ENCODE data around the gene GNL3L. TPM values are rescaled to one million over a fixed set of nuclear protein-coding genes. Genes with fewer than 3 reads are reported as not detected.

The GNL3L gene
- total RNA-seq, 4 donors from 2014 or later = 21.2 to 41.7 (median 34.9) TPM

DNA sequence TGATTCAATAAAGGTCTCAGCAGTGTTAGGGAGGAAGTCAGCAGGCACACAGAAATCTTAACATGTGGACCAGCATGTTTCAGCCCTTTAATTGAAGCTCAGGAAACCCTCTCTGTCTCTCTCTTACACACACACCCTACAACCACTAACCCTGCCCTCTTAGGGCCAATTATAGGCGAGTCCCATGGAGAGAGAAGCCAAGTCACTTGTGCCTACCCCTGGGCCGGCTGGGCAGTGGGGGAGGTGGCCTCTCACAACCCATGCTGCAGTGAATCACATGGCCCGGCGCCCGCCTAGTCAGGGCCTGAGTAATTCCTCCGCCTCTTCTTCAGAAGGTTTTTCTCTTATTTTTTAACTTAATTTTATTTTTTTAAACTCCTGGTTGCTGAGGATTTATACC, 37.7 kb upstream of the GNL3L start:
- no peak for DNase-seq

DNA sequence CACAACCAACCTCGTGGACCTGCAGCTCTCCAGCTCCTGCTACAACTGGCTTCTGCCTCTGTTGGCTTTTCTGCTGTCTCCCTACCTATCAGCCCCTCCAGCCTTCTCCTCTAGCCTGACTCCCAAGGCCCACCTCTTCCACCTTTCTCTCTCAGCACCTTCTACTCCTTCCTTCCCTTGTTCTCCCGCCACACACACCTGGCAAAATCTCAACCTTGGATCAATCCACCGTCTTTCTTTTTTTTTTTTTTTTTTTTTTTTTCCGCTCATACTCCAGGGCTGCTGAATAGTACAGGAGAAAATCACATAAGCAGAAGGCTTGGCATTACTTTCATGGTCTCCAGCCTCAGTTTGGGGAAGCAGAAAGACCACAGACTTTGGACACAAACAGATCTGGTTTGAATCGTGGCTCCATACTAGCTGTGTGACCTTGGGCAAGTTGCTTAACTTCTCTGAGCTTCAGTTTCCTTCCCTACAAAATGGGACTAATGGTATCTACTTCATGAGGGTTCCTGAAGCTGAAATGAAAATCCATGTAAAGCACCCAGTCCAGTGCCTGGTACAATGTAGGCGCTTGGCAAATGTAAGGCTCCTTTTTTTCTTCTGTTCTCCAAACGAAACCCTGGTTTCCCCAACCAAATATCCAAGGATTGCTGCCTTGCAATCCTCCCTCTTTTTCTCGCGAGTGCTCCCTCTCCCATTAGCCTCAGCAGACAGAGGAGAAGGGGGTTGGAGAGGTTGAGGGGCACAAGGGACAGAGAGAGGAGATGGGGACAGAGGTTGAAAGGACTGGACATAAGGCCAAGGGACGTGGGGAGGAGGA, 35.6 kb upstream of the GNL3L start:
- no peak for DNase-seq
- ATAC-seq = no peak
- H3K36me3 ChIP-seq = no peaks in the 10 kb centered on the region
- H3K4me1 ChIP-seq = no peaks in the 10 kb centered on the region
- in situ Hi-C loops (cut with MboI; ENCODE audit: low sequenced_read_pairs in 4 of 4) = no loop called here
- H3K9me3 ChIP-seq = no peaks in the 10 kb centered on the region
- peaks cover 0 to 4% (median 0%) of the 10 kb centered on the region in 3 donors for H3K27me3 ChIP-seq
- peak overlapping the region in 1 of 4 donors; percentile 31 for H3K27ac ChIP-seq
- intact Hi-C loops (cut with DNase I; ENCODE audit: low total_unique reads) = no loop called here
- TF ChIP-seq, protein P1, sequence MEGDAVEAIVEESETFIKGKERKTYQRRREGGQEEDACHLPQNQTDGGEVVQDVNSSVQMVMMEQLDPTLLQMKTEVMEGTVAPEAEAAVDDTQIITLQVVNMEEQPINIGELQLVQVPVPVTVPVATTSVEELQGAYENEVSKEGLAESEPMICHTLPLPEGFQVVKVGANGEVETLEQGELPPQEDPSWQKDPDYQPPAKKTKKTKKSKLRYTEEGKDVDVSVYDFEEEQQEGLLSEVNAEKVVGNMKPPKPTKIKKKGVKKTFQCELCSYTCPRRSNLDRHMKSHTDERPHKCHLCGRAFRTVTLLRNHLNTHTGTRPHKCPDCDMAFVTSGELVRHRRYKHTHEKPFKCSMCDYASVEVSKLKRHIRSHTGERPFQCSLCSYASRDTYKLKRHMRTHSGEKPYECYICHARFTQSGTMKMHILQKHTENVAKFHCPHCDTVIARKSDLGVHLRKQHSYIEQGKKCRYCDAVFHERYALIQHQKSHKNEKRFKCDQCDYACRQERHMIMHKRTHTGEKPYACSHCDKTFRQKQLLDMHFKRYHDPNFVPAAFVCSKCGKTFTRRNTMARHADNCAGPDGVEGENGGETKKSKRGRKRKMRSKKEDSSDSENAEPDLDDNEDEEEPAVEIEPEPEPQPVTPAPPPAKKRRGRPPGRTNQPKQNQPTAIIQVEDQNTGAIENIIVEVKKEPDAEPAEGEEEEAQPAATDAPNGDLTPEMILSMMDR (IDR thresholded peaks at IDR 0.05 in 4 of 5, conservative IDR thresholded peaks at IDR 0.05 in 1 of 5) = no peak
- TF ChIP-seq POLR2A (IDR thresholded peaks at IDR 0.05) = no peak
- H3K4me3 ChIP-seq = peak overlapping the region; percentile 46 to 71 (median 60)

More for the DNA sequence above, 37.7 kb upstream of the GNL3L start:
- no peaks in the 10 kb centered on the region for H3K9me3 ChIP-seq
- H3K4me3 ChIP-seq = no peak overlapping the region
- no peak for TF ChIP-seq POLR2A (IDR thresholded peaks at IDR 0.05)
- TF ChIP-seq, protein P1 (IDR thresholded peaks at IDR 0.05 in 4 of 5, conservative IDR thresholded peaks at IDR 0.05 in 1 of 5) = no peak
- H3K27ac ChIP-seq = no peak overlapping the region
- in situ Hi-C loops (cut with MboI; ENCODE audit: low sequenced_read_pairs in 4 of 4) = no loop called here
- intact Hi-C loops (cut with DNase I; ENCODE audit: low total_unique reads) = no loop called here
- no peaks in the 10 kb centered on the region for H3K4me1 ChIP-seq
- no peak for ATAC-seq
- no peaks in the 10 kb centered on the region for H3K36me3 ChIP-seq
- peaks cover 0 to 4% (median 0%) of the 10 kb centered on the region in 3 donors for H3K27me3 ChIP-seq

DNA sequence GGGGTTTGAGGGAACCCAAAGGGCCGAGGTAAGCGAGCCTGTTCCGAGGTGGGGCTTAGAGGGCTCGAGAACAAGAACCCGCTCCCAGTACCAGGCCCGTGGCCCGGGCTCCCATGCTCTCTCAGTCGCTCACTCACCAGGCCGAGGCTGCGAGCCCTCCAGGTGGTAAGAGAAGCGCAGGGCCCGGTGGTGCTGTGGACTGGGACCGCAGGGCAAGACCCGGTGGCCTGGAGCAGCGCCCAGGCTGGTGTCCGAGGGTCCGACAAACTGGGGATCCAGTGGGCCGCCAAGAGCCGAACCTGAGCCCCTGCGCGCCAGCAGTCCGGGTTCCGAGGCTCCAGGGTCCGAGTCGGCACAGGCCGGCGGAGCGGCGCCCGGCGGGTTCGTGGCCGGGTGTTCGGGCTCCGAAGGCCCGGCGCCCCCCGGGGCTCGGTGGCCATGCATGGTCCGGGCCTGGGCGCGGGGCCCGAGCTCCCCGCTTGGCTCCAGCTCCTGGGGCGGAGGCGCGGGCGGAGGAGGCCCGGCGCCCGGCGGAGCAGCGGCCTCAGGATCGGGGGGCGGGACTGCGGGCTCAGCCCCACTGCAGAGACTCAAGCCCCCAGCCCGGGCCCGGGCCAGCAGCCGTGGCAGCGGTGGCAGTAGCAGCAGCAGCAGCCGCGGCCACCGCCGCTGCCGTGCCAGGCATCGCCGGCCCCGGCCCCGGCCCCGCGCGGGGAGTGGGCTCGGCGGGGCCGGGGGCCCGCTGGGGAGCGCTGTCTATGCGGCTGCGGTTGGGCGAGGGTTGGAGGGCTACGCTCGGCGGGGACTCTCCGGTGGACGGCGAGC, 34.8 kb upstream of the GNL3L start:
- Histone ChIP-seq H3K27me3 (peaks cover 0 to 4% (median 0%) of the 10 kb centered on the region in 3 donors), H3K9me3 (no peaks in the 10 kb centered on the region), H3K36me3 (no peaks in the 10 kb centered on the region), H3K27ac (peak overlapping the region; percentile 52 to 68 (median 62)), H3K4me3 (peak overlapping the region; percentile 54 to 71 (median 64)), H3K4me1 (no peaks in the 10 kb centered on the region)
- intact Hi-C loops (cut with DNase I; ENCODE audit: low total_unique reads) (no loop called here), in situ Hi-C loops (cut with MboI; ENCODE audit: low sequenced_read_pairs in 4 of 4) (no loop called here)
- ATAC-seq (peak in 1 of 2 donors; percentile 33), DNase-seq (peak in 1 of 2 donors; percentile 9)
- no peak for TF ChIP-seq POLR2A (IDR thresholded peaks at IDR 0.05)

DNA sequence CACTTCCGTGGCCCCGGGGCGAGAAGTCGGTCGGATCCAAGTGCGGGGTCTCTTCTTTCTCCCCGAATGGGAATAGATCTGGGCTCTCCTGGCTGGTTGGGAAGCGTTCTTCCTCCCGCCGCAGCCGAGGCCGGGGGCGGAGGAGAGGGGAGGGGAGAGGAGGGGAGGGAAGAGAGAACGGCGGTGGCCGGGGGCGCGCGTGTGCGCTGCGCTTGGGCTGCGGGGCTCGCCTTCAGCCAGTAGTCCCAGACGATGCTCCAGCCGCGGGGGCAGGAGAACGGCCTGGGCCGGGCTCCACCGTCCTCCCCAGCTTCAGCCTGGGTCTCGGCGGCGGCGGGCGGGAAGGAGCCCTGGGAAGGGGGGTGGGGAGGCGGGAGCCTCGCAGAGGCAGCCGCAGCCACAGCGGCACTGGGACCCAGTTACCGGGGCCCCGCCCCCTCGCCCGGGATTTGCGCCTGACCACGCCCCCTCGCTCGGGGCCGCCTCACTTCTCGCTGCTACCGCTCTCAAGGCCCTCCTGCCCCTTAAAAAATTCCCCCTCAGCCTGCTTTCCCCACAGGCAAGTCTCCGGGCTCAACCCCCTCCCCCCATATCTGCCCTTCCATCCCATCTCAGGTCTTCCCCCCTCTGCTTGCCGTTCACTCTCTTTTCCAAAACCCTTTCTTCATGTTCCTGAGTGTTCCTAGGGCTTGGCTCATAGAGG, 34.1 kb upstream of the GNL3L start, which contains the start of gene FGD1:
Gene FGD1, minus strand, starts transcription at position 421 of the 703 bp plus-strand sequence. CDS start 802 bp downstream, outside the sequence.
- ATAC-seq = peak; percentile 46 to 58
- peak within 1 kb of the TSS; percentile 52 to 68 (median 62) for H3K27ac ChIP-seq
- peak within 1 kb of the TSS; percentile 54 to 71 (median 64) for H3K4me3 ChIP-seq
- H3K36me3 ChIP-seq = no peaks in the 10 kb centered on the region
- intact Hi-C loops (cut with DNase I; ENCODE audit: low total_unique reads) (loop anchor here (2.0 kb wide), 1 partner anchor 33 kb away; no protein-coding TSS in a partner anchor), in situ Hi-C loops (cut with MboI; ENCODE audit: low sequenced_read_pairs in 4 of 4) (no loop called here)
- peaks cover 0 to 4% (median 0%) of the 10 kb centered on the region in 3 donors for H3K27me3 ChIP-seq
- peak; percentile 17 to 26 for DNase-seq
- no peaks in the 10 kb centered on the region for H3K9me3 ChIP-seq
- no peak for TF ChIP-seq POLR2A (IDR thresholded peaks at IDR 0.05)
- TF ChIP-seq, protein P1 (IDR thresholded peaks at IDR 0.05 in 4 of 5, conservative IDR thresholded peaks at IDR 0.05 in 1 of 5) = no peak
- H3K4me1 ChIP-seq = no peaks in the 10 kb centered on the region

Data from gastrocnemius medialis (tissue), 4 donors.